Brain microvascular endothelial cell (primary cell): ENCODE results near the gene PHOX2B.

Experiments
- DNase-seq: peaks from one replicate; pipeline ENCODE4 v3.0.0-alpha.2; 2020
- H3K27ac ChIP-seq: fragments of 250-450 bp; sonication (Bioruptor Pico); 2 replicates; pipeline ENCODE4 v1.5.1; 2020; ENCODE audit warnings: mild to moderate bottlenecking, moderate library complexity
- H3K27me3 ChIP-seq: fragments of 250-450 bp; sonication (Bioruptor Pico); replicated peaks from 2 replicates; pipeline ENCODE4 v1.5.1; 2020; ENCODE audit warnings: mild to moderate bottlenecking
- H3K36me3 ChIP-seq: fragments of 250-450 bp; sonication (Bioruptor Pico); replicated peaks from 2 replicates; pipeline ENCODE4 v1.5.1; 2020; ENCODE audit warnings: mild to moderate bottlenecking
- H3K4me3 ChIP-seq: 2 replicates; pipeline ENCODE4 v1.5.1; 2011; ENCODE audit warnings: low read depth, mild to moderate bottlenecking, control low read depth, low read length, moderate library complexity
- CTCF ChIP-seq: IDR thresholded peaks from 2 replicates; pipeline ENCODE4 v1.5.1; 2011; ENCODE audit warnings: low read depth, mild to moderate bottlenecking, moderate library complexity, low read length, control low read depth, inconsistent platforms; ENCODE audit errors: missing control alignments
- in situ Hi-C: cut with HindIII; loops from 2 replicates; pipeline ENCODE4 v1.10.0; 2017; ENCODE audit warnings: low sequenced_read_pairs, low pct_ligation_motif_present

PHOX2B gene

DNA sequence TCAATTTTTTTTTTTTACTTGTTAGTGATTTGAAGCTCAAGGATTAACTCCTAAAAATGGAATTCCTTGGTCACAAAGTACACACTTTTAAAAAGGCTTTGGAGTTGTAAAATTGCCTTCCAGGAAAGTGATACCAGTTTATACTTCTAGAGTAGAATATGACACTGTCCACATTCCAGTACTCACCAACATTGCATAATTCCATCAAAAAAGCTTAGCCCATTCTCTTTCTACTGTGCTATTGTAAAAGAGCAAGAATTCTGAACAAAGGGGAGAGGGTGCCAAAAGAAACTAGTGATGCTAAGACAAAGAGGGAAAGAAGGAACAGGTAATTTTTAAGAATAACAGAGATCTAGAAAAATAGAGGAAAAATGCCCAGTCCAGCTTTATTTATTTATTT lies 10.4 kb upstream of the PHOX2B start:
- H3K27ac ChIP-seq, result no peak overlapping the region
- TF ChIP-seq CTCF, result no peak
- DNase-seq, result no peak
- no peaks in the 10 kb centered on the region for H3K36me3 ChIP-seq
- no peak overlapping the region for H3K4me3 ChIP-seq
- peaks cover 6% of the 10 kb centered on the region for H3K27me3 ChIP-seq
- in situ Hi-C loops, result no loop called here

DNA sequence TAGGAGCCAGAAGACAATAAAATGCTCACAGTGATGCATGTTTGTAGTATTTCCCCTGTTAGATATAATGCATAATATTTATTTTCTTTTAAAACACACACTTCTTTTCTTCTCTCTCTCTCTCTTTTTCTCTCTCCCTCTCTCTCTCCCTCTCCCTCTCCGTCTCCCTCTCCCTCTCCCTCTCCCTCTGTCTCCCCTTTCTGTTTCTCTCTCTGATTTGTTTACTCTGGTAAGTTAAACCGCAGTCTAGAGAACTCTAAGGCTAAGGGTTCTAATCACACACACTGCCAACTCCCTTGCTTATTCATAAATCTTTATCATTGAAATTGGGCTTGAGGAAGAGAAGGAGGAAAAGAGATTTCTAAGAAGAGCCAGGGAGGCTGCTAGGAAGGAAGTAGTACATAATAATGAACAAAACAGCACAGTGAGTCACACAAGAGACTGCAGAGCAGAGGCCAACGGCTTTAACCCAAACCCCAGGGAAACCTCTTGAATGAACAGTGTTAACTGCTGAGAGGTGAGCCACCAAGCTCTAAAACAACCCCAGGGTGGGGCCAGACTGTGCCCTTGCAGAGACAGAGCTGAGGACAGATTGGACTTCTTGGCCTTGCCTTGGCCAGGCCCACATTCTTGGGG lies 9.1 kb upstream of the PHOX2B start:
- no peak overlapping the region for H3K4me3 ChIP-seq
- no peak for DNase-seq
- H3K36me3 ChIP-seq, result no peaks in the 10 kb centered on the region
- H3K27me3 ChIP-seq, result peaks cover 13% of the 10 kb centered on the region
- in situ Hi-C loops, result no loop called here
- no peak for TF ChIP-seq CTCF
- no peak overlapping the region for H3K27ac ChIP-seq

- peaks cover 50% of the 10 kb centered on the region for H3K27me3 ChIP-seq
Measured at GRCh38 chr4:41753942-41754341, 5.4 kb upstream of the PHOX2B start.

DNA sequence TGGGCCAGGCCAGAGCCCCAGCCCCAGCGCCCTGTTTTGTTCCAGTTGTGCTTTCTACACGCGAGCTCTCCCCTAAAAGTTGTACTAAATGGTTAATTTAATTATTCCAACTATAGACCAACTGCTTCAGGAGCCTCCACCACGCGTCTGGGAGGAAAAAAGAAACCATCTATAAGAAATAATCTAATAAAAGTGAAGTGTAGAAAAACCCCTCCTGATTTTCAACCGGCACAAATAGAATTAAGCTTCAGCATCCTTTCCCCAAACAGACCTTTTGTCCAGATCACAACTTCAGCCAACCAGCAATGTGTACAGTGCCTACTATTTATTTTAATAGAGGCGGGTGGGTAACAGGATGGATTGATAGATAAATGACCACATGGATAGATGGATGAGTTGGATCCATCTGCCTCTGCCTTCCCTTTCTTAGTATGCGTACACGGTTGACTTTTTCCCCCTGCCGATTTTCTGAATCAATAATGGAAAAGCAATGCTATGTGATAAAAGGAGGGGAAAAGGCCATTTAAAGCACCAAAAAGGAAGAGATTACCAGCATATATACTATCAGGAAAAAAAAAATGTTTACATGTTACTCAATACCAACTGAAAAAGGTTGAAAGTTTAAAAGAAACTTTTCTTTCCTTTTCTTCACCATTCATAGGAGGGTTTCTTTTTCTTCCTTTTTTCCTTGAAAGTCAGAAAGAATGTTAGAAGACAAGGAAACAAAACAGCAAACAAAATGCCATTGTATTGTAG lies 3.7 kb upstream of the PHOX2B start:
- no peak overlapping the region for H3K4me3 ChIP-seq
- no peak overlapping the region for H3K27ac ChIP-seq
- no peak for DNase-seq
- peaks cover 67% of the 10 kb centered on the region for H3K27me3 ChIP-seq
- no peaks in the 10 kb centered on the region for H3K36me3 ChIP-seq
- TF ChIP-seq CTCF, result no peak
- in situ Hi-C loops, result no loop called here

More at GRCh38 chr4:41753942-41754341, 5.4 kb upstream of the PHOX2B start:
- in situ Hi-C loops, result no loop called here
- no peak overlapping the region for H3K4me3 ChIP-seq
- no peak overlapping the region for H3K27ac ChIP-seq
- DNase-seq, result no peak
- TF ChIP-seq CTCF, result no peak
- no peaks in the 10 kb centered on the region for H3K36me3 ChIP-seq

DNA sequence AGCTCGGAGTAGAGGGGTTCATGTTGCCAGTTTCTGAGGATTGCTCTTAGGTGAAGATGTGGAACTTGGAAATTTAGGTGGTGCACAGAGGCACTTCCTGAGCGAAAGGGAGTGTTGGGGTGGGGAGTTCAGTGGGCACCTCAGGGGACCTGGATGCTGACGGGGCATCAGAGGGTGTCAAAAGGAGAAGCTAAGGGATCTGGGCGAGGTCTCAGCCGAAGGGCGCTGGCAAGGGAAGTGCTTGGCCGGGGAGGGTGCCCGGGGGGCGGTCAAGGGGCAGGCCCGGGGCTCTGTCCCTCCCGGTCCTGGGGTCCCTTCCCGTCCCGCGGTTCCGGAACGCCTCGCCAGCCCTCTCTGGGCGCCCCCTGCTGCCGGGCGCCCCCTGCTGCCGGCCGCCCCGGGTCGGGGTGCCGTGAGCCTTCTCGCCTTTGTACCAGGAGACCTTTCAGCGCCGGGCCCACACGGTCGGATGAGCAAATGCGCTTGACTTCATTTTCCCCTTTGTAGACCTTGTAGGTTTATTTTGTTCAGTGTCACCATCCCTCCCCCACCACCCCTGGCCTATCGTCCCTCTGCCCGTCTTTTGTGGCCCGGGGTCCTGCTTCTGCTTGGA lies 3.0 kb upstream of the PHOX2B start:
- no peak for DNase-seq
- Histone ChIP-seq H3K27ac (no peak overlapping the region), H3K4me3 (no peak overlapping the region), H3K27me3 (peaks cover 74% of the 10 kb centered on the region), H3K36me3 (no peaks in the 10 kb centered on the region)
- in situ Hi-C loops, result no loop called here
- peak; percentile 26 for TF ChIP-seq CTCF
